Measurements from ENCODE around the gene PTPRN2. TPM values are rescaled to one million over a fixed set of nuclear protein-coding genes. Genes with fewer than 3 reads are reported as not detected.

PTPRN2 gene
- total RNA-seq, 1 experiment from 2014 or later: not detected

- Histone ChIP-seq H3K4me2 (no peak overlapping the region), H3F3A (ENCODE audit: insufficient read depth, low read depth) (no peaks in the 10 kb centered on the region), H3K4me3 (no peak overlapping the region), H3K79me2 (ENCODE audit: low read depth) (no peaks in the 10 kb centered on the region), H3K27me3 (ENCODE audit: insufficient read depth, low read depth) (no peaks in the 10 kb centered on the region), H3K36me3 (ENCODE audit: low read depth) (no peaks in the 10 kb centered on the region), H3K4me1 (replicated peaks; ENCODE audit: insufficient read depth) (no peaks in the 10 kb centered on the region), H3K9me2 (ENCODE audit: insufficient read depth) (no peaks in the 10 kb centered on the region), H2AFZ (no peak overlapping the region), H4K20me1 (ENCODE audit: insufficient read depth) (no peaks in the 10 kb centered on the region), H3K9me3 (ENCODE audit: insufficient read depth, low read depth) (no peaks in the 10 kb centered on the region), H3K27ac (no peak overlapping the region)
- no peak for DNase-seq
- no TSS peak for BruUV-seq (replicated peaks)
- ChIA-PET POLR2A (ENCODE audit: unreplicated experiment) (no interaction called here), CTCF (no interaction called here)
- intact Hi-C loops (cut with micrococcal nuclease; ENCODE audit: unreplicated experiment): no loop called here
- TF ChIP-seq CTCF (conservative IDR thresholded peaks at IDR 0.05): no peak
- TF ChIP-seq EZH2 (IDR thresholded peaks at IDR 0.05; ENCODE audit: low read depth): no peak
These were observed 19.2 kb upstream of the PTPRN2 start for GRCh38 chr7:158606671-158607424.

- no peak overlapping the region for H3K27ac ChIP-seq
- no peak overlapping the region for H2AFZ ChIP-seq
- no peak for TF ChIP-seq EZH2 (IDR thresholded peaks at IDR 0.05; ENCODE audit: low read depth)
- TF ChIP-seq CTCF (conservative IDR thresholded peaks at IDR 0.05): no peak
- no TSS peak for BruUV-seq (replicated peaks)
- no peaks in the 10 kb centered on the region; the same call in 1 of the 2 replicates for H4K20me1 ChIP-seq (ENCODE audit: insufficient read depth)
- H3K4me3 ChIP-seq: no peak overlapping the region
- no peak for DNase-seq
- H3K4me1 ChIP-seq (replicated peaks; ENCODE audit: insufficient read depth): no peaks in the 10 kb centered on the region
- H3K9me3 ChIP-seq (ENCODE audit: insufficient read depth, low read depth): no peaks in the 10 kb centered on the region
- POLR2A ChIA-PET (ENCODE audit: unreplicated experiment): no interaction called here
- CTCF ChIA-PET: no interaction called here
- intact Hi-C loops (cut with micrococcal nuclease; ENCODE audit: unreplicated experiment): no loop called here
- H3K36me3 ChIP-seq (ENCODE audit: low read depth): no peaks in the 10 kb centered on the region
- no peaks in the 10 kb centered on the region for H3K27me3 ChIP-seq (ENCODE audit: insufficient read depth, low read depth)
- H3F3A ChIP-seq (ENCODE audit: insufficient read depth, low read depth): no peaks in the 10 kb centered on the region
- no peaks in the 10 kb centered on the region for H3K79me2 ChIP-seq (ENCODE audit: low read depth)
- H3K9me2 ChIP-seq (ENCODE audit: insufficient read depth): no peaks in the 10 kb centered on the region
- no peak overlapping the region for H3K4me2 ChIP-seq
These were observed 18.5 kb upstream of the PTPRN2 start for GRCh38 chr7:158606129-158606528.

- Histone ChIP-seq H3F3A (ENCODE audit: insufficient read depth, low read depth) (no peaks in the 10 kb centered on the region), H3K27ac (no peak overlapping the region), H4K20me1 (ENCODE audit: insufficient read depth) (no peaks in the 10 kb centered on the region; the same call in 1 of the 2 replicates), H3K79me2 (ENCODE audit: low read depth) (no peaks in the 10 kb centered on the region), H3K4me1 (replicated peaks; ENCODE audit: insufficient read depth) (no peaks in the 10 kb centered on the region), H2AFZ (no peak overlapping the region), H3K36me3 (ENCODE audit: low read depth) (no peaks in the 10 kb centered on the region), H3K9me2 (ENCODE audit: insufficient read depth) (no peaks in the 10 kb centered on the region), H3K27me3 (ENCODE audit: insufficient read depth, low read depth) (no peaks in the 10 kb centered on the region), H3K4me2 (no peak overlapping the region), H3K4me3 (no peak overlapping the region), H3K9me3 (ENCODE audit: insufficient read depth, low read depth) (no peaks in the 10 kb centered on the region)
- intact Hi-C loops (cut with micrococcal nuclease; ENCODE audit: unreplicated experiment): no loop called here
- no peak for TF ChIP-seq CTCF (conservative IDR thresholded peaks at IDR 0.05)
- no peak for TF ChIP-seq EZH2 (IDR thresholded peaks at IDR 0.05; ENCODE audit: low read depth)
- no TSS peak for BruUV-seq (replicated peaks)
- ChIA-PET POLR2A (ENCODE audit: unreplicated experiment) (no interaction called here), CTCF (no interaction called here)
- DNase-seq: no peak
These were observed 16.4 kb upstream of the PTPRN2 start for GRCh38 chr7:158603773-158604755.

All from PC-9 (cell line).